Brain pericyte (primary cell): ENCODE data around the gene ZNF283.
A peak's percentile ranks its signal among the peaks of the same experiment; 100 is the strongest.

Experiments used
- DNase-seq: peaks from one replicate; pipeline ENCODE4 v3.0.0-alpha.2; 2012; ENCODE audit warnings: low read depth, low spot score

The ZNF283 gene

DNA sequence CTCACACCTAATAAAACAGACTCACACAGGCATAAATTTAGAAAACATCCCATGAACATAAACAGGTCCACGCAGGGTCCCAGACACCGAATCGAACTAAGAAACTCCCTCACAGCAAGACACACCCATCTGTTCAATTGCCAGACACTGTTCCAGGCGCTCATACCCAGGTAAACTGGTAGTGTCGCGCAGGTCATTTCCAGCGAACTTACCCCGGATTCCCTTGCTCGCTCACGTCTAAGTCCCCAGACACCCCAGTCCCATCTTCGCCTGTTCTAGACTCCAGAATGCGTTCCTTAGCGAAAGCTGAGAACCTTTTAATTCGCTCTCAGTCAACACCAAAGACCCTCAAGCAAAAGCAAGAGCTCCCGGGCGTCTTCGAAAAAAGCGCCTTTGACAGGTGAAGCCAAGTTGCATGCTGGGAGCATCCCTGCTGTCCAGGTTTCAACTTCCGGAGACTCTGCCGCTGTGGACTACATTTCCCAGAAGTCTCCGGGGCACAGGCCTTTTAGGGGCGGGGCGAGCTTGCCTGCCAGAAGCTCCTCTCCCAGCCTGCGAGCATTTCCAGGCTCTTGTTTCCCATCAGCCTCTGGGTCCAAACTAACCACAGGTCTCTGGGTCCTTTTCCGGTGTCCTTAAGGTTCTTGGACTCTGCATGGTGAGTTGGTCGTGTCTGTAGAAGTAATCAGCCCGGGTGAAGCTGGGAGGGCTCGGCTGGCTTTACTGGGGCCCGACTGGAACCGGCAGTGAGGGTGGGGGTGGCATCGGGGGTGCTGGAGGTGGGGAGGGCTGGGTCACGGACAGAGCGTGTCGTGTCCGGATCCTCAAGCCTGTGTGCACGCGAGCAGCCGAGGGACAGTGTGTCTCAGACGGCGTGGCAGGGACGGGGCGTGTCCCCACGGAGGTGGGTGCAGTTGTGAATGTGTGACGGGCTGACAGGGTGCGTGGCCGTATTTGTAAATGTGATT lies at the start of gene ZNF283:
Gene ZNF283, plus strand, starts transcription at position 535 of the 968 bp plus-strand sequence. CDS start 6,184 bp downstream, outside the sequence.
- DNase-seq = peak; percentile 47

DNA sequence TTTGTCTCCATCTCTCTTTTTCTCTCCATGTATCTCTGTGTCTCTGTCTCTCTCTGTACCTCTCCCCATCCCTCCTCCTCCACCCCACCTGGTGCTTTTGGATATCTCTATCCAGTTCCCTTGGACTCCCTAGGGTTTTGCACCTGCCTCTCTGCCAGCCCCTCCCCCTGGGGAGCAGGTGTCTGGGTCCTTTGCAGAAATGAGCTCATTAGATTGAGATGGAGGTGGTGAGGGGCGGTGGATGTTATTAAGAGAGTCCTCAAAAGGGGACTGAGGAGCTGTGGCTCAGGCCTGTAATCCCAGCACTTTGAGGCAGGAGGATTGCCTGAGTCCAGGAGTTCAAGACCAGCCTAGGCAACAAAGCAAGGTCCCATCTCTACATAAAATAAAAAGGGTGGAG lies 48.5 kb upstream of the ZNF283 start:
- no peak for DNase-seq

DNA sequence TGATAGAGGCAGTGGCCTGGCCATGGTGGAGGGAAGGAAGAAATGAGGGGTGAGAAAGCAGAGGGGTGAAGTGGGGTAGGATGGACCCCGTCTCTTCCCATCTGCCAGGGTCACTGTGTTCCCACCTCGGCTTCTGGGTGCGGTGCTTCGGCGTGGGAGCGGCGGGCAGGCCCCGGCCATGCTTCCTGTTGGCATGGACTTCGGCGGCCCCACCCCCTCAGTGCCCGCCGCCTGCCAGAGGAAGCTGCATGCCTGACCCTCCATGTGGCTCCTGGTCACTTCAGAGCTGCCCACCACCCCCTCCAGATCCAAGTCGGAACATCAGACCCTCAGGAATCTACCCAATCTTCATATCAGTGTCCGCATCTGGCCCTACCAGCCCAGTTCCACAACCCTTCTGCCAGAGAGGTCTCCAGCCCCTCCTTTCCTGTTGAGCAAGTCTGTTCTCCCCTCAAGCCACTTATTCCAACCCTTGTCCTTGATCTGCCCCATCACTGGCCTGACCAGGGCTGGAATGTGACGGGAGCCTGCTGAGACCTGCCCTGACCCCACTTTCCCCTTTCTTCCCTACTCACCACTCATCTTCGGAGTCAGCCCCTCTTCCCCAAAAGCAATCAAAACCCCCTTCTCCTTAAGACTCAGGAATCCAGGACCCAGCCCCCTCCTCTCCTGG lies 47.8 kb upstream of the ZNF283 start:
- no peak for DNase-seq

DNA sequence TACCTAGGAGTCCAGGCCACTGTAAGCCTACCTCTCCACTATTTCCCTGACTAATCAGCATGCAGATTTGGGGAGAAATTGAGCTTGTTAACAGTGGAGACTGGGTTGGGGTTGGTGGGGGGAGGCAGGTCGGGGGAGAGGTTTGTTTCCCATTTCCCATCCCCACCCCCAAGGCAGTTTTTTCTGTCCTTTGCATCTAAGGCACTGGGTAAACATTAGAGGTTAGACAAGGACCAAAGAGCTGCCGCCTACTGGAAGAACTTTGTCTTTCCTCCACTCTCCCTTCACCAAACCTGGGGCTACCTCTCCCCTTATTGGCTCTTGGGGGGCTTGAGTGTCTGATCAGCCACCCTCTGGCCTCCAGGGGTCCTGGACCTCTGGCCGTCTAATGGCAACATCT lies 47.3 kb upstream of the ZNF283 start:
- DNase-seq = no peak

DNA sequence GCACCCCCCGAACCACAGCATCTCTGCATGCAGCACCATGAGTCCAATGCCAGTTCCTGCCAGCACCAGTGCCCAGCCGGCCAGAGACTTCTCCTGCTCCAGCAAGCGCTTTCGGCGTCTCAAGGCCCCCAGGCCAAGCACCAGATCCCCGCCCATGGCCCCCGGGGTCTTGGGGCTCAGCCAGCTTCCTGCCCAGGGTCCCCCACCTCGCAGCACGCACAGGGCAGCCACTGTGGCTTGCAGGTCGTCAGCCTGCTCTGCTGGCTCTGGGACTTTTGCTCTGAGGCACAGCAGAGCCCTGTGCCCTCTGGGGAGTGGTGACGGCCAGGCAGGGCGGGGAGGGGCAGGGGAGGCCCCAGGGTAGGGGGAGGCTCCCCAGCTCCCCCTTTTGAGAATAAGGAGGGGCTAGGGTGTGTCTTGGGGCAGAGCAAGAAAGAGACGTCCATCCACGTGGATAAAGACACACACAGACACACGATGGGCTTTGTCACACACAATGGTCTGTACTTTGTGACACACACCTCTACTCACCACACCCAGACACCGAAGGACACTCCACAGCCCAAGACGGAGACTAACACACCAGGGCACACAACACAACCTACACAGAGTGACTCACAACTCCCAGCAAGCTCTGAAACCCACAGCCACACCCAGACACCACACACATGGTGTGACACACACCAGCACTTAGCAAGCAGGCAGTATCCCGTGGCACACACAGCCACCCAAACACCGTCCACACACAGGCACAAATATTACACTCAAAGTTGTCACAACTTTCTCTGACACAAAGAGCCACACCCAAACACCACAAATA lies 46.2 kb upstream of the ZNF283 start, which contains the start of gene KCNN4:
Gene KCNN4, minus strand, starts transcription at position 268 of the 820 bp plus-strand sequence. Its CDS starts 112 bp downstream, at position 156.
- DNase-seq = no peak

DNA sequence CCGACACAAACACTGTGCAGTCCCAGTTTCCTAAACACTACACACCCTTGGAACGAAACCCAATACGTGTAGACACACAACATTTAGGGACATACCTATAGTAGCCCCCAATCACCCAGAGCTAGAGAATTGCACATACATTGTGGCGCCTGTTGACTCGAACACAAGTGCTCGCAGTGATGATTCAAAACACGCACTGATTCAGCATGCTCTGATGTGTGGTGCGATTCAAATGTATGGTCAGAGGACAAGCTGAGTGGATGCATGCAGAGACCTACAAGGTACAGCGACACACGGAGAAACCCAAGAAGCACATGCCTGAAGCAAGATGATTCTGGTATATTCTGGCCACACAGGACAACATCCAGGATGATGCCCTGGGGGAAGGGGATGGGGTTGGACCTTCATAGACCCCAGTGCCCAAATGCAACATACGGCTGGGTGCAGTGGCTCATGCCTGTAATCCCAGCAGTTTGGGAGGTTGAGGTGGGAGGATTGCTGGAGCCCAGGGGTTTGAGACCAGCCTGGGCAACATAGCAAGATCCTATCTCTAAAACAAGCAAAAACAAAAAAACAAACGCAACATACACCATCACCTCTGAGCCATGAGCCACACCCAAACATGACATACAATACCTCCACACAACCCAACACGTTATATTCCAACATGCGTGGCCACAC lies 45.4 kb upstream of the ZNF283 start:
- DNase-seq = no peak

DNA sequence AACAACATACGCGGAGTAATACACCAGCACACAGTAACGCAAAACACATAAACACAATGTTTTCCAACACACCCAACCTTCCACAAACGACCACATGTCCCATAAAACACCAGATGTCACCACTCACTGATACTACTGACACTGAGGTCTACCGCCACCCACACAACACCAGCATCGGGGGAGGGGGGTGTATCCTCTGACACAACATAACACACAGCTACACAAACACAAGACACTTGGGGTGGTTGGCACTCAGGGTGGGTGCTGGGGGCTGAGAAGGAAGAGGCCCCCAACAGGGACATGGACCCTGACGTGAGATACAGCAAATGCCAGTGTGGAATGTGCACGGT lies 44.8 kb upstream of the ZNF283 start:
- no peak for DNase-seq

DNA sequence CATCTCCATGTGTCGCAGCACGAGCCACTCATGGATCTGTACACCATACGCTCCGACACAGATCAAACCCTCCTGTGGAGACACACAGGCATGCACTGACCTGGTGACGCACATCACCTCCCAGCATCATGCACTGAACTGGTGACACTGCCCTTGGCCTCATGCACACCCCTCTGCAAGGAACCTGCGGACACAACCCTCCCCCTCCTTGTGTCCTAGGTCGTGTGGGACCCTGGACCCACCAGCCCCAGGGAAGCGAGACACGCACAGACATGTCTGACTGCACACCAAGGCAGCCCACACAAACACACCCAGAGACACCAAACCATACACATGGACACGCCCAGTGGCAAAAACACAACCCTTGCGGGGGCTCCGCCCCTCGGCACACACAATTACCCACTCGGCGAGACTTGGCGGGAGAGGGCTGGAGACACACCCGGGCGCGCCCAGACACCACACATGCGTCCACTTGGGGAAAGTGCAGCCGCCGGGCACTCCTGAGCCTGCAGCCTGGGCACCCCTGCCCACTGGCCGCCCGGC lies 44.4 kb upstream of the ZNF283 start:
- no peak for DNase-seq

DNA sequence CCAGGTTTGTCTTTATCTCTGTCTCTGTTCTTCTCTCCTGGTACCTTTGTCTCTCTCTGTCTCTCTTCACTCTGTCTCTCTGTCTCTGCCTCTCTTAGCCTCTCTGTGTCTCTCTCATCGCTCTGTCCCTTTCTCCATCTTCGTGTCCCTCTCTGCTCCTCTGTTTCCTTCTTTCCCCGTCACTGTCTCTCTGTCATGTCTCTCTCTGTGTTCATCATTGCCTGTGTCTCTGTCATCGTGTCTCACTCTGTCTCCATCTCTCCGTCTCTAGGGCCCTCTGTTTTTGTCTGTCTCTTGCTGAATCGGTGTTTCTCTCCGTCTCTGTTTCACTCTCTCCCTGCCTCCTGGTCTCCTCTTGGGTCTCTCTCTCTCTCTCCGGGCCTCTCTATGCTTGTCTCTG lies 43.5 kb upstream of the ZNF283 start:
- DNase-seq = no peak

DNA sequence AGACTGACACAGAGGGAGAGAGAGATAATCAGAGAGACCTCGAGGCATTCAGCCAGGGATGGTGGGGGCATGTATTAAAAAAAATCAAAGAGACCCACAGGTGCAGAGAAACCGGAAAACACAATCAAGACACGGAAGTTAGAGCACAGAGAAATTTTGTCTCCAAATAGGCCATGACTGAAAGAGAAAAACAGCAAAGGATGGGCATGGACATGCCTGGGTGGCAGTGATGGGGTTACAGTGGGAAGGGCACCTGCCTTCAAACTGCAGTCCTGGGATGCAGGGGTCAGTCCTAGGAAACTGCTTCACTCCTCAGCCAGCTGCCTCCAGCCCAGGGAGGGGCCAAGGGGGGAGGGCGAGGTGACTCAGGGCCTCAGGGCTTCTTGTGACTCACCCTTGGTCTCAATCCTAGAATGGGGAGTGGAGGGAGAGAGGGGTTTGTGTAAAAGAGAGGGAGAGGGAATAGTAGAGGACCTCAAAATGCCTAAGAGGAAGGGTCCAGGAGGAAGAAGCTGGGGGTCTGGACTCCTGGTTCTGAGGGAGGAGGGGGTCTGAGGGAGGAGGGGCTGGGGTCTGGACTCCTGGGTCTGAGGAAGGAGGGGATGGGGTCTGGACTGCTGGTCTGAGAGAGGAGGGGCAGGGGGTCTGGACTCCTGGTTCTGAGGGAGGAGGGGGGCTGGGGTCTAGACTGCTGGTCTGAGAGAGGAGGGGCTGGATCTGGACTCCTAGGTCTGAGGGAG lies 42.7 kb upstream of the ZNF283 start:
- DNase-seq = no peak

DNA sequence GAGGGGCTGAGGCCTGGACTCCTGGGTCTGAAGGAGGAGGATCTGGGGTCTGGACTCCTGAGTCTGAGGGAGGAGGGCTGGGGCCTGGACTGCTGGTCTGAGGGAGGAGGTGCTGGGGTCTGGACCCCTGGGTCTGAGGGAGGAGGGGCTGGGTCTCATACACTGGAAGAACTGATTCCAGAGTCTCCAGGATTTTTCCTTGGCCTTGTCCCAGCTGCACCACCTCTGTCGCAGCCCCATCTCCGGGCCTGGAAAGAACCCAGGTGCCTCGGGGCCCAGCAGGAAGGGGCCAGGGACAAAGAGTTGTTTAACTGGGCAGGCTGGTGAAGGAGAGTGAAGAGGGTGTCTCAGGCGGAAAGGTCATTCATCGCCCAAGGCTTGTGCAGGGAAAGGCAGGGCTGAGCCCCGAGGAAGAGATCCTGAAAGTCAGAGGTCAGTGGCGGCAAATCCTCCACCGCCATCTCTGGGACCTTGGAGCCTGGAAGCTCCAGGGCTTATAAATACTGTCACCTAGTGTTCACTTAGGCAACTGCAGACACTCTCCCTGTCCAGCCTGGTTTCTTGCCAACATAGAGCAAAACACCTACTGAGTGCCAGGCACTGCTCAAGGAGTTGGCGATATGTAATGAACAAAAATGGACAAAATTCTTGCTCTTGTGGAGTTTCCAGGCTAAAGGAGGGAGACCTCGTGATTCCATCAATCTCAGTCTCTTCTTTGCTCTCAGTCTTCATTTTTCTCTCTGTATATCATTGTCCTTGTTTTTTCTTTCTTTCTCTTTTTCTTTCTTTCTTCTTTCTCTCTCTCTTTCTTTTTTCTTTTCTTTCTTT lies 41.9 kb upstream of the ZNF283 start:
- DNase-seq = no peak

DNA sequence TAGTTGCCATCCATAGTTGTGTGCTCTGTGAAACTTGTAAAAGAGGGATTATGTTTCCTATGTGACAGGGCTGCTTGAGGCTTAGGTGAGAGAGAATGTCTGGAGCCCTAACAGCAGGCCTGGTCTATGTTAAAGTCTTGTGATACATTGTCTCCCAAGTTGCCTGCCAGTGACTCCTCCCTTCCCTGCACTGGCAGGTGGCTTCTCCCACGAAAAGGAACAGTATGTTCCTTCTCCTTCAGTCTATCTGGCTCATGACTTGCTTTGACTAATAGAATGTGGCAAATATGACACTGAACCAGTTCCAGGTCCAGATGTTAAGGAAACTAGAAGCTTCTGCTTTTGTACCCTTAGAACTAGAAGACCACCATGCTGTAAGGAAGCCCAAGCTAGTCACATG lies 40.5 kb upstream of the ZNF283 start:
- DNase-seq = no peak

DNA sequence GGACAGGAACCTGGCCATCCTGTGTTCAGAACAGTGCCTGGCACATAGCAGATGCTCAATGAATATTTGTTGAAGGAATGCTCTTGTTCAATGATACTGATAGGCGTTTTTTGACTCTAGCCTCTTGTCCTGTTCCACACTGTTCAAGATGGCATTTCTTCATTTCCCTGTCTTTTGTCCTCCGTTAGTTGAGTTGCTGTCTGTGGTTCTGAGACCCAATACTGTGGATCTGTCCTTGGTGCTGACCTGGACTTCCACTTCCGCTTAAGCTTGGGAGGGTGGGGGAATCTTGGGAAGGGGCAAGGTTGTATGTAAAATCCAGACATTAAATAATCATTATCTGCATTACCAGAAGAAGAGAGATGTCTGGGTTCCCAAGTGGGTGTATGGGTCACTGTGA lies 38.1 kb upstream of the ZNF283 start:
- no peak for DNase-seq

DNA sequence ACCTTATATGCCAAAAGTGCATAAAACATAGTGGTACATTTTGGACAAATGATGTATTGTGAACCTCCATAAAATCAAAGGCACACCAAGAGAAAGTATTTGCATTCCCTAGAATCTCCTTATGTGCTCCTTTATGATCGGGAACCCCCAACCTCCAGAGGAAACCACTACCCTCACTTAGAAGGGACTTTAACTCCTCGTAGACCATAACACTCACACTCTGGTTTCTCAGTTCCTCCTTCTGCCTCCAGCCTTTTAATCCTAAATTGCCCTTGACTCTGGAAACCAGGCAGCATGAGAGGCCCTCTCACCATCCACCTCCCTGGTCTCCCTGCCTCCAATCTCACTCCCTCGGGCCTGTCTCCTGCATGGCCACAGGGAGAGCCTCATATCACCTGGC lies 36.5 kb upstream of the ZNF283 start:
- no peak for DNase-seq

DNA sequence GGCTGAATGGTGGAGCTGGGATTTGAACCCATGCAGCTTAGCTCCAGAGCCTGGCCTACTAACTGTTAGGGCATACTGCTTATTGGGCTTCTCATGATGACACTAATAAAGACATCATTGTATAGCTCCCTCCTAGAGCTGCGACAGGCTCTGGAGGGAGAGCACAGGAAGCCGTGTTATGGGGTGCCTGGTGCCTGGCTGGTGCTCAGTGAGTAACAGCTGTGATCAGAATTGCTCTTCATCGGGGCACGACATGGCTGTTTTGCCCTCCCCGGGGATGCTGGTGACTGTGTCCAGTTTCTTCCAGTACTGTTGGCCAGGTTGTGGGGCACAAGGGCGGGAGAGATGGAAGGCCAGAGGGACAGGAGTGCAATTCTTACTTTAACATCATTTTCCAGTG lies 30.0 kb upstream of the ZNF283 start:
- DNase-seq = no peak

DNA sequence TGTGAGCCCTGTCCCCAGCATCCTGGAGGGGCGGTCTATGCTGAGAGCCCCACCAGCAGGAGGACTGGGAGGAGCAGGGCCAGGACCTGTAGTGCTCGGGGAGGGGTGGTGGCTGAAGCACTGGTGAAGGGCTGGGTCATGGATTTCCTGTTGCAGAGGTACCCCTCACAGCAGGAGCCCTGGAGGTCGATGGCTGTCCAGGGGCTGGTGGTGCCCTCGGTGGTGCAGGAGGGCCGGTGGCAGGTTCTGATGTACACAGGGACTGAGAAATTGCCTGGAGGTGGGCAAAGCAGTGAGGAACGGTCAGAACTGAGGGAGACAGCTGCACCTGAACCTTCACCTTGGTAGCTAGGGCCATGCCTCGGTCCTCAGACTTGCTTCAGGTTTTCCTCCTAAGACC lies 29.6 kb upstream of the ZNF283 start:
- DNase-seq = no peak

DNA sequence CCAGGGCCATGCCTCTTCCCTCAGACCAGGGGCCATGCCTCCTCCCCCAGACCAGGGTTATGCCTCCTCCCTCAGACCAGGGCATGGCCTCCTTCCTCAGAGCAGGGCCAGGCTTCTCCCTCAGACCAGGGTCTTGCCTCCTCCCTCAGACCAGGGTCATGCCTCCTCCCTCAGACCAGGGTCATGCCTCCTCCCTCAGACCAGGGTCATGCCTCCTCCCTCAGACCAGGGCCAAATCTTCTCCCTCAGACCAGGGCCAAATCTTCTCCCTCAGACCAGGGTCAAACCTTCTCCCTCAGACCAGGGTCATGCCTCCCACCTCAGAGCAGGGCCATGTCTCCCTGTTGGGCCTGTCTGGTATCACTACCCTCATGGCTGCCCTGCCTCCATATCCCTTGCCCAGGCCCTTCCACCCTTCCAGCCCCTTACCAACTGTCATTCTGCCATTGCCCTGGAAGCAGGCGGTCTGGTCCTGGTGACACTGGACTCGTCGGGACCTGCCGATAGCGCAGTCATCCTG lies 29.0 kb upstream of the ZNF283 start:
- DNase-seq = no peak

DNA sequence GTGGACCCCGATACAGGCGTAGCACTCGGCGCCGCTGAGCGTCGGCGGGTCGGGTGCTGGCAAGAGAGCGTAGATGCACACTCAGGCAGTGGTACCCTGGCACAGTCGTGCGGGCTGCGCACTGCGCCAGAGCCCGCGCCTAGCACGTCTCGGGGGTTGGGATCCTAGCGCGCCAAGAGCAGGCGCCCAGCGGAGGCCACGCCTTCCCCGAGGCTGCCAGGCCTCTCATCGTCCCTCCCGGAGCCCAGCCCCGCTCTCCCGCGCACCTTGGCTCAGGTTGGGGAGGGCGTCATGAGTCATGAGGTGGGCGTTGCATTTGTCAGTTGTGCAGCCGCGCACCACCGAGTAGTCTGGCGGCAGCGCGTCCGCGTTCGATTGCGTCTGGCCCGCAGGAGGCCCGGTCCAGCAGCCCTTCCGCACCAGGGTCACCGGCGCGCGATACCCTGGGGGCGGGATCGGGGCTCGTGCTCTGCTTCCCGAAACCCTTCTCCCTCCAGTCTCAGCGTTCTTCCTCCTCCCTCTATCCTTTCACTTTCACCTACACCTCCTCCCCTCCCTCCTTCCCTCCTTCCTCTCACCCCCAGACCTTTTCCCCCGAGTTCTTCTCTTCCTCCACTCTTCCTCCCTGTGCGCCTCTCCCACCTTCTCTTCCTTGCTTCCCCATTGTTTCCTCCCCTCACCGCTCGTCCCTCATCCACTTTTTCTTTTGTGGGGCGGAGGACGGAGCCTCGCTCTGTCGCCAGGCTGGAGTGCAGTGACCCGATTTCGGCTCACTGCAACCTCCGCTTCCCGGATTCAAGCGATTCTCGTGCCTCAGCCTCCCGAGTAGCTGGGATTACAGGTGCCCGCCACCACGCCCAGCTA lies 28.3 kb upstream of the ZNF283 start:
- no peak for DNase-seq
